H1 (cell line): ENCODE results near the gene TBC1D22A. TPM values are rescaled to one million over a fixed set of nuclear protein-coding genes. Genes with fewer than 3 reads are reported as not detected.

Experiments used
- TAF1 ChIP-seq: IDR thresholded peaks from 2 replicates; pipeline ENCODE4 v1.6.1; 2011; ENCODE audit warnings: mild to moderate bottlenecking, low read depth, low read length
- TCF12 ChIP-seq: IDR thresholded peaks from 2 replicates; pipeline ENCODE4 v1.6.1; 2011; ENCODE audit warnings: low read depth, mild to moderate bottlenecking, low read length
- polyA plus RNA-seq, 7 experiments: library from polyadenylated mRNA; depleted of rRNA in 3 of 7; stranded (reverse) in 5 of 7; unstranded in 2 of 7; fragments of >200 nt in 5 of 7; fragments of 200-250 nt in 2 of 7; gene quantifications; 1 replicate in 5 of 7; 2 replicates in 1 of 7; 4 replicates in 1 of 7; pipeline versions ENCODE4 v1.2.1 to v1.2.3, GENCODE V29; 2011 to 2013; ENCODE audit warnings: missing spikeins in 2 of 7, mixed read lengths in 2 of 7
- total RNA-seq: library from RNA; stranded (reverse); fragmentation: NEBNext Ultra II Directional; extraction: Animal tissue kit (Norgen Biotek cat#: 25700); gene quantifications from 2 replicates; pipeline ENCODE4 v1.2.1, GENCODE V29; 2021

Gene TBC1D22A
- total and polyA plus RNA-seq, 2 of the 8 experiments (the other 6 are each of a cell fraction or from before 2014, with no cell fraction given) = 11.9 to 18.4 TPM

- 0 out of 2 replicates have a peak, but pooled peaks have one; percentile 17 for TF ChIP-seq TAF1
- TF ChIP-seq TCF12 = no peak
These were observed 25.1 kb upstream of the TBC1D22A start (continued) for GRCh38 chr22:46737105-46737975.
